HG03135 (cell line): ENCODE measurements around the gene PLEKHO2.
A peak's percentile ranks its signal among the peaks of the same experiment; 100 is the strongest.

ENCODE experiments used
- ATAC-seq: cut with Tn5 transposase; IDR thresholded peaks from one replicate; pipeline ENCODE4 v1.9.1; 2021; ENCODE audit warnings: mild to moderate bottlenecking, moderate library complexity; ENCODE audit not compliant: unreplicated experiment

PLEKHO2 gene

GRCh38 chr15:64911311-64912186, 69.8 kb downstream of the PLEKHO2 start, which contains the start of gene ANKDD1A:
Gene ANKDD1A, plus strand, starts transcription at chr15:64911902. Its CDS starts 29 bp downstream, at chr15:64911931.
- ATAC-seq = peak; percentile 72

GRCh38 chr15:64912379-64913325, 70.9 kb downstream of the PLEKHO2 start:
- ATAC-seq = no peak

DNA sequence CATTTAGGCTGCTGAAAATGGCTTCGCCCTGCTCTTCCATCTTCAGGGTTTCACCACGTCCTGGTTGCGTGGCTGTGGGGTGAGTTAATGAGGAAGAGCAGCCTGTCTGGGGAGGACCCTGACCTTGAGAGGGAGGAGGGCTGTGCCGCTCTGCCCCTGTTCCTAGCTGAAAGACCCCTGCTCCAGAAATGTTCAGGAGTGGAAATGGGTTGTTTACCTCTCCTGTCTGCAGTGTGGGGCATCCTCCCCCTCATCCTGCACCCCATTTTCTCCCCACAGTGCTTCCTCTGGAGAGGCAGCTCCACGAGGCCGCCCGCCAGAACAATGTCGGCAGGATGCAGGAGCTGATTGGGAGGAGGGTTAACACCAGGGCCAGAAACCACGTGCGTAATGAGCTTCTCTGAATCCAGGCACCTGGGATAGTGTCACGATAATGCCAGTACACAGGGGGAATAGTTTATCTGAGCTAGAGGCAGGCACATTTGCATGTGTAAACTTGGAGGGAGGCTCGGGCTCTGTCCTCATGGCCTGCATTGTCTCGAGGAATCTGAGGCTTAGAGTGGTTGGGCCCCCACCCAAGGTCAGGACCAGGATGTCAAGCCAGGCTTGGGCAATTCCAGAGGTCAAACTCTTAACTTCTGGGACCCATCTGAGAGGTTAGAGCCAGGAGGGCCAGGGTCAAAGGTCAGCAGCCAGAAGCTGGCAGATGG, 74.0 kb downstream of the PLEKHO2 start:
- no peak for ATAC-seq

DNA sequence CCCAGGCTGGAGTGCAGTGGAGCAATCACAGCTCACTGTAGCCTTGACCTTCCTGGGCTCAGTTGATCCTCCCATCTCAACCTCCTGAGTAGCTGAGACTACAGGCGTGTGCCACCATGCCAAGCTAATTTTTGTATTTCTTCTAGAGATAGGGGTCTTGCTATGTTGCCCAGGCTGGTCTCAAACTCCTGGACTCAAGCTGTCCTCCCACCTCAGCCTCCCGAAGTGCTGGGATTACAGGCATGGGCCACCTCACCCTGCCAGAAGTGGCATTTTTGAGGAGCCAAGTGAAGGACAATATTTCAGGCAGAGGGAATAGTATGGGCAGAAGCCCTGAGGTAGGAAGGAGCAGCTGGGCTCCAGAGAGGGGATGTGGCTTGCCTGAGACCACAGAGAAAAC, 74.7 kb downstream of the PLEKHO2 start:
- ATAC-seq = no peak

DNA sequence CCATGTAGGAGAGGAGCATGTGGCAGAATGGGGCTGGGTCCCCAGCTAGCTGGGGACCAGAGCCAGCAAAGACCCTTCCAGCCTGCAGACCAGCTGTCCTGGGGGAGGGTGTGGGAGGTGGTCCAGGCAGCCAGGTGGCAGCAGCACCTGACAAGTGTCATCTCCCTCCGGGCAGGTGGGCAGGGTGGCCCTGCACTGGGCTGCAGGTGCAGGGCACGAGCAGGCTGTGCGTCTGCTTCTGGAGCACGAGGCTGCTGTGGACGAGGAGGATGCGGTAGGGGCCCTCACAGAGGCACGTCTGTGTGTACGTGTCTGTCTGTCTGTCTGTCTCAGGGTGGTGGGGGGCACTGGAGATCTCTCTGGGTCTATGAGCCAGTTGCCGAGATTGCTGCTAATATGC, 75.5 kb downstream of the PLEKHO2 start:
- no peak for ATAC-seq
